Neuron (in vitro differentiated cells): ENCODE measurements around the gene TOPAZ1.
"Not testable (repeated sequence)": the region's sequence is repeated elsewhere in the genome, so short reads cannot be mapped to it uniquely, and the experiment has no call there.

Source experiments
- H2AFZ ChIP-seq: one replicate; pipeline ENCODE4 v1.6.1; 2013; ENCODE audit warnings: low read depth, mild to moderate bottlenecking, inconsistent platforms, low read length, moderate library complexity
- H3K27me3 ChIP-seq: one replicate; pipeline ENCODE4 v1.6.1; 2013; ENCODE audit warnings: low read length; ENCODE audit not compliant: insufficient read depth
- H3K36me3 ChIP-seq: one replicate; pipeline ENCODE4 v1.6.1; 2013; ENCODE audit warnings: low read length; ENCODE audit not compliant: insufficient read depth
- H3K4me1 ChIP-seq: one replicate; pipeline ENCODE4 v1.6.1; 2013; ENCODE audit warnings: low read length; ENCODE audit not compliant: insufficient read depth
- H3K4me3 ChIP-seq: 2 replicates; pipeline ENCODE4 v1.5.1; 2013; ENCODE audit warnings: mild to moderate bottlenecking, low read length, moderate library complexity
- H3K9me3 ChIP-seq: one replicate; pipeline ENCODE4 v1.6.1; 2013; ENCODE audit warnings: low read length

The TOPAZ1 gene

GRCh38 chr3:44342176-44342790, 100.6 kb downstream of the TOPAZ1 start:
- H3K27me3 ChIP-seq: no peaks in the 10 kb centered on the region
- H3K36me3 ChIP-seq: peaks cover 2% of the 10 kb centered on the region
- H2AFZ ChIP-seq: no peak overlapping the region
- H3K4me1 ChIP-seq: peaks cover 19% of the 10 kb centered on the region
- H3K9me3 ChIP-seq: peaks cover 2% of the 10 kb centered on the region
- H3K4me3 ChIP-seq: no peak overlapping the region

- H3K4me1 ChIP-seq: peaks cover 14% of the 10 kb centered on the region
- H3K36me3 ChIP-seq: peaks cover 2% of the 10 kb centered on the region
- no peak overlapping the region for H2AFZ ChIP-seq
- H3K4me3 ChIP-seq: no peak overlapping the region
- H3K9me3 ChIP-seq: peaks cover 2% of the 10 kb centered on the region
- no peaks in the 10 kb centered on the region for H3K27me3 ChIP-seq
Measured at GRCh38 chr3:44343421-44343820, 101.7 kb downstream of the TOPAZ1 start.

GRCh38 chr3:44346590-44346989, 104.9 kb downstream of the TOPAZ1 start:
- H3K4me3 ChIP-seq, H3K36me3 ChIP-seq, H3K9me3 ChIP-seq, H3K4me1 ChIP-seq, H3K27me3 ChIP-seq, H2AFZ ChIP-seq: not testable (repeated sequence)

GRCh38 chr3:44348993-44349392, 107.3 kb downstream of the TOPAZ1 start:
- Histone ChIP-seq H3K4me1 (no peaks in the 10 kb centered on the region), H3K36me3 (no peaks in the 10 kb centered on the region), H3K27me3 (no peaks in the 10 kb centered on the region), H3K9me3 (peaks cover under 1% of the 10 kb centered on the region), H2AFZ (no peak overlapping the region), H3K4me3 (no peak overlapping the region)

GRCh38 chr3:44353355-44353924, 111.8 kb downstream of the TOPAZ1 start:
- H3K27me3 ChIP-seq: no peaks in the 10 kb centered on the region
- no peaks in the 10 kb centered on the region for H3K9me3 ChIP-seq
- H3K36me3 ChIP-seq: peaks cover 5% of the 10 kb centered on the region
- H3K4me3 ChIP-seq: no peak overlapping the region
- H3K4me1 ChIP-seq: no peaks in the 10 kb centered on the region
- H2AFZ ChIP-seq: no peak overlapping the region

- Histone ChIP-seq H3K27me3 (no peaks in the 10 kb centered on the region), H3K4me1 (peaks cover 10% of the 10 kb centered on the region), H2AFZ (no peak overlapping the region), H3K36me3 (peaks cover 6% of the 10 kb centered on the region), H3K9me3 (no peaks in the 10 kb centered on the region), H3K4me3 (no peak overlapping the region)
Measured at GRCh38 chr3:44355362-44356033, 113.8 kb downstream of the TOPAZ1 start.

GRCh38 chr3:44359146-44359751, 117.6 kb downstream of the TOPAZ1 start:
- no peak overlapping the region for H2AFZ ChIP-seq

GRCh38 chr3:44363591-44363990, 121.9 kb downstream of the TOPAZ1 start:
- Histone ChIP-seq H3K36me3 (peaks cover 10% of the 10 kb centered on the region), H3K9me3 (no peaks in the 10 kb centered on the region), H3K27me3 (no peaks in the 10 kb centered on the region), H3K4me1 (peaks cover 10% of the 10 kb centered on the region), H3K4me3 (no peak overlapping the region), H2AFZ (no peak overlapping the region)

More at GRCh38 chr3:44359146-44359751, 117.6 kb downstream of the TOPAZ1 start:
- Histone ChIP-seq H3K9me3 (no peaks in the 10 kb centered on the region), H3K4me3 (no peak overlapping the region), H3K27me3 (no peaks in the 10 kb centered on the region), H3K36me3 (peaks cover 14% of the 10 kb centered on the region), H3K4me1 (peaks cover 10% of the 10 kb centered on the region)

- H3K36me3 ChIP-seq: peaks cover 9% of the 10 kb centered on the region
- no peak overlapping the region for H2AFZ ChIP-seq
- no peak overlapping the region for H3K4me3 ChIP-seq
- no peaks in the 10 kb centered on the region for H3K27me3 ChIP-seq
- H3K4me1 ChIP-seq: no peaks in the 10 kb centered on the region
- no peaks in the 10 kb centered on the region for H3K9me3 ChIP-seq
Measured at GRCh38 chr3:44365952-44366351, 124.3 kb downstream of the TOPAZ1 start.

GRCh38 chr3:44375450-44375849, 133.8 kb downstream of the TOPAZ1 start:
- Histone ChIP-seq H3K4me3 (no peak overlapping the region), H3K9me3 (peaks cover 10% of the 10 kb centered on the region), H3K36me3 (peaks cover 11% of the 10 kb centered on the region), H2AFZ (no peak overlapping the region), H3K4me1 (no peaks in the 10 kb centered on the region), H3K27me3 (no peaks in the 10 kb centered on the region)
